ENCODE measurements around the gene CAMK2B. TPM values are rescaled to one million over a fixed set of nuclear protein-coding genes. Genes with fewer than 3 reads are reported as not detected.

The CAMK2B gene
- polyA plus RNA-seq, 1 donor (not counting 4 experiments of a cell fraction or from before 2014, with no cell fraction given), result 0.25 TPM

DNA sequence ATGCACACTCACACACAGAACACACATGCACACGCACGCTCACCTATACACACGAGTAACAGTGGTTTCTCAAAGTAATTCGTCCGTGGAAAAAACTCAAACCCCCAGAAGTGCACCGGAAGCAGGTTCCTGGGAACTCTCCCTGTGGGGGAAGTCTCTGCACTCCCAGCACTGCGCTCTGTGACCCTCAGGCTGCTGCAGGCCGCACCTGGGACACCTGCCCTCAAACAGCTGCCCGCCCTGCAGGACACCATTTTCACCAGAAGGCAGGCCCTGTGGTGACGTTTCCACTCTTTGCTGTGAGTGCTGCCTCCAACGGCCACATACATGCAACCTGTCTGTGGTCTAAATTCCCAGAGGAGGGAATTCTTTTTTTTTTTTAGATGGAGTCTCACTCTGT, 103.3 kb downstream of the CAMK2B start:
- no peak for DNase-seq (ENCODE audit: low read depth, low spot score)
- TF ChIP-seq CTCF (optimal IDR thresholded peaks at IDR 0.05 in 1 of 3, IDR thresholded peaks at IDR 0.05 in 1 of 3, conservative IDR thresholded peaks at IDR 0.05 in 1 of 3; ENCODE audit: extremely low read depth in 1 of 3, insufficient read depth in 2 of 3, low read length in 3 of 3), result no peak
- no peak for TF ChIP-seq EZH2 (IDR thresholded peaks at IDR 0.05; ENCODE audit: low read length)
- Histone ChIP-seq H3K27ac (ENCODE audit: control insufficient read depth, insufficient read depth, low read length) (no peak overlapping the region), H3K36me3 (ENCODE audit: control insufficient read depth in 2 of 2, extremely low read depth in 1 of 2, insufficient read depth in 2 of 2, low read length in 2 of 2) (no peaks in the 10 kb centered on the region), H3K4me2 (ENCODE audit: control insufficient read depth, extremely low read depth, insufficient read depth, low read depth, low read length) (no peak overlapping the region), H3K27me3 (ENCODE audit: control insufficient read depth, extremely low read depth, insufficient read depth, low read length) (no peaks in the 10 kb centered on the region), H3K9me3 (ENCODE audit: control insufficient read depth, low read depth, low read length) (no peaks in the 10 kb centered on the region), H2AFZ (ENCODE audit: control insufficient read depth, low read length) (no peak overlapping the region), H3K4me1 (ENCODE audit: control insufficient read depth, extremely low read depth, insufficient read depth, low read length) (peaks cover 10% of the 10 kb centered on the region), H3K79me2 (ENCODE audit: control insufficient read depth, insufficient read depth, low read length) (no peaks in the 10 kb centered on the region), H3K9ac (ENCODE audit: control insufficient read depth, extremely low read depth, insufficient read depth, low read length) (no peak overlapping the region), H3K4me3 (ENCODE audit: control insufficient read depth in 2 of 3, extremely low read depth in 1 of 3, insufficient read depth in 2 of 3, low read depth in 1 of 3, low read length in 3 of 3) (no peak overlapping the region), H3K9me1 (ENCODE audit: control insufficient read depth, extremely low read depth, insufficient read depth, low read length) (no peaks in the 10 kb centered on the region), H4K20me1 (ENCODE audit: control insufficient read depth, extremely low read depth, insufficient read depth, low read length) (no peaks in the 10 kb centered on the region)
- dilution Hi-C loops (cut with MboI; ENCODE audit: extremely low pct_ligation_motif_present, low sequenced_read_pairs), result no loop called here
- FAIRE-seq, result no peak

DNA sequence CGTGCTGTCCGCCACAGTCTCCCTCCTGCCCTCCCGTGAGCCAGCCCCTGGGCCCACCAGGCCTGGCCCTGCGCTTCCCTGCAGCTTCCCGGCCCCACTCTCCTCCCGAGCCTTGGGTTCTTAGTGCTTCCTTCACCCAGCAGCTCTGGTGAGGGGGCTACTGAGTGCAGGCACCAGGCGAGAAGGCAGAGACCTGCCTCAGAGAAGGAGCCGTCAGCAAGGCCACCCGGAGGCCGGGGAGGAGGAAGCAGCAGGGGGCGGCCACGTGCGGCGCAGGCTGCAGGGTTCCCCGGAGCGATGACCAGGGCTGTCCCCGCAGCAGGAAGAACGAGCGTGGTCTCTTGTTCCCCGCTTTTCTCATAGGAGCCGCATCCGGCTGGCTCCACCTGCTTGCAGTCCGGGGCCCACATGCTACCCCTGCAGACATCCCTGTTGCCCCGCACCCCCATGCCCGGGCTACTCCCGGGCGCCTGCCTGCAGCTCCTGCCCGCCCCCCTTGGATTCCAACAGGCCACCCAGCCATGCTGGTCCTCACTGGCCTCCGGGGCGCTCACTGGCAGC, 104.1 kb downstream of the CAMK2B start:
- TF ChIP-seq CTCF (optimal IDR thresholded peaks at IDR 0.05 in 1 of 3, IDR thresholded peaks at IDR 0.05 in 1 of 3, conservative IDR thresholded peaks at IDR 0.05 in 1 of 3; ENCODE audit: extremely low read depth in 1 of 3, insufficient read depth in 2 of 3, low read length in 3 of 3), result no peak
- no peak for TF ChIP-seq EZH2 (IDR thresholded peaks at IDR 0.05; ENCODE audit: low read length)
- H3K4me3 ChIP-seq (ENCODE audit: control insufficient read depth in 2 of 3, extremely low read depth in 1 of 3, insufficient read depth in 2 of 3, low read depth in 1 of 3, low read length in 3 of 3), result no peak overlapping the region
- H3K9me1 ChIP-seq (ENCODE audit: control insufficient read depth, extremely low read depth, insufficient read depth, low read length), result no peaks in the 10 kb centered on the region
- no peaks in the 10 kb centered on the region for H3K27me3 ChIP-seq (ENCODE audit: control insufficient read depth, extremely low read depth, insufficient read depth, low read length)
- no peaks in the 10 kb centered on the region for H3K79me2 ChIP-seq (ENCODE audit: control insufficient read depth, insufficient read depth, low read length)
- no peaks in the 10 kb centered on the region for H3K9me3 ChIP-seq (ENCODE audit: control insufficient read depth, low read depth, low read length)
- dilution Hi-C loops (cut with MboI; ENCODE audit: extremely low pct_ligation_motif_present, low sequenced_read_pairs), result no loop called here
- H3K27ac ChIP-seq (ENCODE audit: control insufficient read depth, insufficient read depth, low read length), result no peak overlapping the region
- H3K4me1 ChIP-seq (ENCODE audit: control insufficient read depth, extremely low read depth, insufficient read depth, low read length), result peaks cover 10% of the 10 kb centered on the region
- FAIRE-seq (no peak), DNase-seq (ENCODE audit: low read depth, low spot score) (no peak)
- H2AFZ ChIP-seq (ENCODE audit: control insufficient read depth, low read length), result no peak overlapping the region
- H3K36me3 ChIP-seq (ENCODE audit: control insufficient read depth in 2 of 2, extremely low read depth in 1 of 2, insufficient read depth in 2 of 2, low read length in 2 of 2), result no peaks in the 10 kb centered on the region
- H3K9ac ChIP-seq (ENCODE audit: control insufficient read depth, extremely low read depth, insufficient read depth, low read length), result no peak overlapping the region
- H4K20me1 ChIP-seq (ENCODE audit: control insufficient read depth, extremely low read depth, insufficient read depth, low read length), result no peaks in the 10 kb centered on the region
- H3K4me2 ChIP-seq (ENCODE audit: control insufficient read depth, extremely low read depth, insufficient read depth, low read depth, low read length), result no peak overlapping the region
